IMR-90 (cell line): Measurements from ENCODE around the gene TPM2. TPM values are rescaled to one million over a fixed set of nuclear protein-coding genes. Genes with fewer than 3 reads are reported as not detected.

Experiments
- ATAC-seq: fragments of 200-7000 bp; cut with Tn5 transposase; 2 replicates; pipeline ENCODE4 v1.9.1; 2020; ENCODE audit warnings: low read depth, mild to moderate bottlenecking, moderate library complexity
- BruUV-seq: library from RNA; stranded (reverse); fragments of 400-500 nt; replicated peaks from 2 replicates; lab custom pipeline; 2021; lab: Mats Ljungman, UMichigan
- CTCF ChIA-PET: fragments of 300-600 bp; formaldehyde crosslinking; extraction: SDS; loops from one replicate; lab custom pipeline; 2021; ENCODE audit warnings: antibody characterized with exemption; lab: Yijun Ruan, JAX
- POLR2A ChIA-PET: fragments of 300-600 bp; sonication (Branson Sonifier 250); formaldehyde crosslinking; loops from one replicate; lab custom pipeline; 2022; ENCODE audit warnings: antibody characterized with exemption; ENCODE audit not compliant: unreplicated experiment; lab: Charles Lee
- DNase-seq: peaks from one replicate; pipeline ENCODE4 v3.0.0; 2013
- H2AFZ ChIP-seq: replicated peaks from 2 replicates; pipeline ENCODE3; 2013; ENCODE audit warnings: low read length, mild to moderate bottlenecking; ENCODE audit not compliant: poor library complexity
- H2AK5ac ChIP-seq: 2 replicates; pipeline ENCODE4 v1.6.1; 2013; ENCODE audit warnings: low read depth, low read length, inconsistent platforms
- H2AK9ac ChIP-seq: replicated peaks from 2 replicates; pipeline ENCODE3; 2013; ENCODE audit warnings: mild to moderate bottlenecking, low read depth, low read length, moderate library complexity; ENCODE audit not compliant: poor library complexity
- H2BK120ac ChIP-seq: 2 replicates; pipeline ENCODE4 v1.6.1; 2013; ENCODE audit warnings: low read depth, low read length, inconsistent platforms
- H2BK15ac ChIP-seq: 3 replicates; pipeline ENCODE4 v1.6.1; 2013; ENCODE audit warnings: low read depth, low read length, inconsistent platforms
- H2BK20ac ChIP-seq: 2 replicates; pipeline ENCODE4 v1.6.1; 2013; ENCODE audit warnings: low read depth, mild to moderate bottlenecking, inconsistent platforms, low read length, moderate library complexity
- H2BK5ac ChIP-seq: 2 replicates; pipeline ENCODE4 v1.6.1; 2013; ENCODE audit warnings: mild to moderate bottlenecking, low read depth, low read length, inconsistent platforms; ENCODE audit not compliant: poor library complexity, severe bottlenecking
- H3K14ac ChIP-seq: replicated peaks from 2 replicates; pipeline ENCODE4 v1.6.1; 2013; ENCODE audit warnings: low read depth, low read length, inconsistent platforms
- H3K18ac ChIP-seq: 2 replicates; pipeline ENCODE4 v1.6.1; 2013; ENCODE audit warnings: low read depth, low read length, control low read depth
- H3K23ac ChIP-seq: 2 replicates; pipeline ENCODE4 v1.6.1; 2013; ENCODE audit warnings: low read depth, low read length, inconsistent platforms
- H3K27ac ChIP-seq: 2 replicates; pipeline ENCODE4 v1.5.1; 2013; ENCODE audit warnings: mild to moderate bottlenecking, control low read depth, low read length; ENCODE audit not compliant: insufficient read depth
- H3K27me3 ChIP-seq: 2 replicates; pipeline ENCODE4 v1.6.1; 2013; ENCODE audit warnings: low read length; ENCODE audit not compliant: control insufficient read depth, insufficient read depth
- H3K36me3 ChIP-seq: 2 replicates; pipeline ENCODE4 v1.6.1; 2013; ENCODE audit warnings: low read length, mixed read lengths; ENCODE audit not compliant: control insufficient read depth, insufficient read depth
- H3K4ac ChIP-seq: 2 replicates; pipeline ENCODE4 v1.6.1; 2013; ENCODE audit warnings: low read depth, low read length, inconsistent platforms
- H3K4me1 ChIP-seq: 2 replicates; pipeline ENCODE4 v1.6.1; 2013; ENCODE audit warnings: low read length, mixed read lengths; ENCODE audit not compliant: control insufficient read depth, insufficient read depth
- H3K4me2 ChIP-seq: 2 replicates; pipeline ENCODE4 v1.6.1; 2013; ENCODE audit warnings: low read depth, mild to moderate bottlenecking, control low read depth, low read length, moderate library complexity
- H3K4me3 ChIP-seq: 2 replicates; pipeline ENCODE4 v1.5.1; 2013; ENCODE audit warnings: low read depth, mild to moderate bottlenecking, control low read depth, low read length, moderate library complexity; ENCODE audit not compliant: insufficient read depth
- H3K56ac ChIP-seq: 2 replicates; pipeline ENCODE4 v1.6.1; 2013; ENCODE audit warnings: low read length, inconsistent platforms; ENCODE audit not compliant: insufficient read depth; ENCODE audit errors: extremely low read depth
- H3K79me1 ChIP-seq, 2 experiments: 2 replicates each; pipeline ENCODE4 v1.6.1; 2013; ENCODE audit warnings: low read length in 2 of 2, inconsistent platforms in 1 of 2, low read depth in 1 of 2
- H3K9ac ChIP-seq: 2 replicates; pipeline ENCODE4 v1.6.1; 2013; ENCODE audit warnings: low read depth, low read length, control low read depth
- H3K9me1 ChIP-seq: 2 replicates; pipeline ENCODE4 v1.6.1; 2013; ENCODE audit warnings: low read length, inconsistent platforms; ENCODE audit not compliant: insufficient read depth
- H3K9me3 ChIP-seq: 2 replicates; pipeline ENCODE4 v1.6.1; 2013; ENCODE audit warnings: low read length; ENCODE audit not compliant: control insufficient read depth, insufficient read depth
- H4K20me1 ChIP-seq: 2 replicates; pipeline ENCODE4 v1.6.1; 2013; ENCODE audit warnings: low read length, inconsistent platforms; ENCODE audit not compliant: insufficient read depth
- H4K5ac ChIP-seq: 2 replicates; pipeline ENCODE4 v1.6.1; 2013; ENCODE audit warnings: mild to moderate bottlenecking, low read depth, low read length, control low read depth
- H4K8ac ChIP-seq, 2 experiments: 2 replicates each; pipeline ENCODE4 v1.6.1; 2013; ENCODE audit warnings: low read depth in 2 of 2, low read length in 2 of 2, control low read depth in 1 of 2, inconsistent platforms in 1 of 2
- H4K91ac ChIP-seq: 2 replicates; pipeline ENCODE4 v1.6.1; 2013; ENCODE audit warnings: low read depth, low read length, inconsistent platforms; ENCODE audit not compliant: insufficient read depth
- RAD21 ChIP-seq: IDR thresholded peaks from 2 replicates; pipeline ENCODE4 v1.6.1; 2012; ENCODE audit warnings: low read length, improper control_type of control experiment
- RFX5 ChIP-seq: IDR thresholded peaks from 2 replicates; pipeline ENCODE4 v1.8.0; 2012; ENCODE audit warnings: low read depth, mild to moderate bottlenecking, low read length, moderate library complexity
- WGBS, 2 experiments: methylation state at CpG; one replicate each; pipeline versions ENCODE4 v1.1.5 to v1.1.7; 2013; ENCODE audit warnings: missing lambda C conversion rate in 2 of 2; ENCODE audit not compliant: insufficient read length in 1 of 2; ENCODE audit errors: extremely low coverage in 2 of 2; 5-methylcytosine and 5-hydroxymethylcytosine counted together
- dilution Hi-C: fragments of 300-500 bp; cut with HindIII; formaldehyde crosslinking; loops from one replicate; pipeline ENCODE4 v1.14.3; 2018; ENCODE audit warnings: low sequenced_read_pairs; ENCODE audit not compliant: unreplicated experiment
- in situ Hi-C: fragments of 300-500 bp; cut with MboI; formaldehyde crosslinking; loops from 3 replicates; pipeline ENCODE4 v1.14.3; 2019; ENCODE audit warnings: low sequenced_read_pairs, inconsistent platforms, mixed read lengths
- intact Hi-C: fragments of 100-400 bp; cut with micrococcal nuclease; formaldehyde crosslinking; loops from 2 replicates; pipeline ENCODE4 v1.10.0; 2022
- polyA plus RNA-seq, 3 experiments: library from polyadenylated mRNA; depleted of rRNA; stranded (reverse); fragments of >200 nt; gene quantifications; 2 replicates each; pipeline ENCODE4 v1.2.3, GENCODE V29; 2012; ENCODE audit warnings: low replicate concordance in 1 of 3
- total RNA-seq: library from RNA; depleted of rRNA; stranded (reverse); fragments of >200 nt; gene quantifications from 2 replicates; pipeline ENCODE4 v1.2.3, GENCODE V29; 2012

Gene TPM2
- total and polyA plus RNA-seq, 2 of the 4 experiments (the other 2 are of a cell fraction): 960 to 2,500 TPM

GRCh38 chr9:35711501-35712428, 22.0 kb upstream of the TPM2 start:
- Histone ChIP-seq H2AK9ac (no peak overlapping the region), H3K23ac (no peak overlapping the region), H4K8ac (no peak overlapping the region), H3K79me1 (peaks cover 36 to 64% of the 10 kb centered on the region in 2 experiments), H3K18ac (no peak overlapping the region), H3K56ac (no peak overlapping the region), H3K4me3 (no peak overlapping the region), H3K27me3 (no peaks in the 10 kb centered on the region), H2AK5ac (no peak overlapping the region), H3K4me2 (no peak overlapping the region), H3K27ac (no peak overlapping the region), H4K5ac (no peak overlapping the region), H3K4ac (no peak overlapping the region), H3K9ac (no peak overlapping the region), H2AFZ (no peak overlapping the region), H4K91ac (no peak overlapping the region), H3K4me1 (no peaks in the 10 kb centered on the region), H2BK5ac (no peak overlapping the region), H3K9me3 (no peaks in the 10 kb centered on the region), H2BK120ac (no peak overlapping the region), H3K9me1 (no peaks in the 10 kb centered on the region; the same call in none of the 2 replicates), H3K14ac (no peak overlapping the region), H4K20me1 (peaks cover 20% of the 10 kb centered on the region), H3K36me3 (peaks cover 82% of the 10 kb centered on the region), H2BK15ac (no peak overlapping the region), H2BK20ac (no peak overlapping the region)
- CTCF ChIA-PET: interaction anchor here (0.7 to 1.5 kb wide), 3 partner anchors 15 to 53 kb away, joined by 3 to 4 read pairs (median 3); partner anchors contain the start of genes CCDC107 and RMRP
- in situ Hi-C loops (no loop called here), dilution Hi-C loops (no loop called here), intact Hi-C loops (no loop called here)
- ATAC-seq (no peak), DNase-seq (no peak)
- TF ChIP-seq RAD21 (no peak), RFX5 (no peak)
- no TSS peak for BruUV-seq
- 100% methylated on average over 3 of the region's 21 CpGs; no CpG with 5 or more reads in 1 of the 2 experiments for WGBS, 2 experiments
- POLR2A ChIA-PET: no interaction called here
